ENCODE data around the gene ABRACL. TPM values are rescaled to one million over a fixed set of nuclear protein-coding genes. Genes with fewer than 3 reads are reported as not detected.

Gene ABRACL
- total and polyA plus RNA-seq, 2 experiments from 2014 or later, result 81.8 to 110 TPM

DNA sequence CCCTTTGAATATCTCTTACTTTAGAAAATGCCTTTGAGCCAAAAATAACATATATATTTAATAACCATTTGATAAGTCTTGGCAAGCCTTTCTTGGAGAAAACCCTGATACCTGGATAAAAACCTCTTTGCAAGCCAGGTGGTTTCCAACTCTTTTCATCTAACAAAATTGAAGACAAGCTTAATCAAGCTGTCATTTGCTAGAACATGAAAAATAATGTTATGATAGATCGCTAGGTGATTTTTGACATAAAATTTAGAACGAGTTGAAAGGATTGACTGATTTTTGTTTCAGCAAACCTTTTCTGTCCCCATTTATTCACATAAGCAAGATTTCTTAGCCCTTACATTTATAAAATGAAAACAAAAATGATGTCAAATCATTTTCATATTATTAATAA lies 44.6 kb downstream of the ABRACL start:
- Histone ChIP-seq H2AFZ (no peak overlapping the region), H4K20me1 (ENCODE audit: insufficient read depth, poor library complexity, severe bottlenecking) (no peaks in the 10 kb centered on the region), H3K79me2 (no peaks in the 10 kb centered on the region), H3K36me3 (replicated peaks; ENCODE audit: insufficient read depth, low read depth) (no peaks in the 10 kb centered on the region), H3K4me2 (no peak overlapping the region), H3K27ac (no peak overlapping the region), H3K9me2 (replicated peaks; ENCODE audit: insufficient read depth) (no peaks in the 10 kb centered on the region), H3K27me3 (no peaks in the 10 kb centered on the region), H3K4me1 (ENCODE audit: insufficient read depth) (no peaks in the 10 kb centered on the region), H3K4me3 (no peak overlapping the region), H3K9me3 (ENCODE audit: low read depth) (no peaks in the 10 kb centered on the region)
- DNase-seq (ENCODE audit: low spot score), result no peak
- no peak for TF ChIP-seq EZH2 (IDR thresholded peaks at IDR 0.05; ENCODE audit: borderline replicate concordance)
- TF ChIP-seq, protein P1, sequence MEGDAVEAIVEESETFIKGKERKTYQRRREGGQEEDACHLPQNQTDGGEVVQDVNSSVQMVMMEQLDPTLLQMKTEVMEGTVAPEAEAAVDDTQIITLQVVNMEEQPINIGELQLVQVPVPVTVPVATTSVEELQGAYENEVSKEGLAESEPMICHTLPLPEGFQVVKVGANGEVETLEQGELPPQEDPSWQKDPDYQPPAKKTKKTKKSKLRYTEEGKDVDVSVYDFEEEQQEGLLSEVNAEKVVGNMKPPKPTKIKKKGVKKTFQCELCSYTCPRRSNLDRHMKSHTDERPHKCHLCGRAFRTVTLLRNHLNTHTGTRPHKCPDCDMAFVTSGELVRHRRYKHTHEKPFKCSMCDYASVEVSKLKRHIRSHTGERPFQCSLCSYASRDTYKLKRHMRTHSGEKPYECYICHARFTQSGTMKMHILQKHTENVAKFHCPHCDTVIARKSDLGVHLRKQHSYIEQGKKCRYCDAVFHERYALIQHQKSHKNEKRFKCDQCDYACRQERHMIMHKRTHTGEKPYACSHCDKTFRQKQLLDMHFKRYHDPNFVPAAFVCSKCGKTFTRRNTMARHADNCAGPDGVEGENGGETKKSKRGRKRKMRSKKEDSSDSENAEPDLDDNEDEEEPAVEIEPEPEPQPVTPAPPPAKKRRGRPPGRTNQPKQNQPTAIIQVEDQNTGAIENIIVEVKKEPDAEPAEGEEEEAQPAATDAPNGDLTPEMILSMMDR (IDR thresholded peaks at IDR 0.05; ENCODE audit: poor library complexity), result no peak
- no peak for TF ChIP-seq EZH2phosphoT487 (IDR thresholded peaks at IDR 0.05; ENCODE audit: low read depth, severe bottlenecking, unreplicated experiment)
- 91% methylated on average over 2 of the region's 2 CpGs for WGBS (ENCODE audit: low lambda C conversion rate, missing lambda C conversion rate)

DNA sequence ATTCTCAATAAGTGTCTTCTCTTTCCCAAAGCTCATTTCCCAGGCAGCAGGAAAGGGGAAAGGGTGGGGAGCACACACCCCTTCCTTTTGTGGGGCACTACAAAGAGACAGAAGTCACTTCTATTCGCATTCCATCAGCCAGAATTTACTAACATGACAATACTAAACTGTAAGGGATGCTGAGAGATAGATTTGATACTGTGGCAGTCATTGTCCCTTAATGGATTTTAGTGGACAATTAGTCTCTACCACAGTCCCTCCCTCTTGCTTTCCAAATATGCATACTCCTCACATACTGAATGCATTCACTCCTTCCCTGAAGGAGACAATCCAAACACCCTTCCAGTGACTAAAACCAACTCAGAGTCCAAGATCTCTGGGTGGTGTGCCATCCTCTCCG lies 50.5 kb downstream of the ABRACL start:
- H4K20me1 ChIP-seq (ENCODE audit: insufficient read depth, poor library complexity, severe bottlenecking), result no peaks in the 10 kb centered on the region
- H3K79me2 ChIP-seq, result no peaks in the 10 kb centered on the region
- WGBS (ENCODE audit: low lambda C conversion rate, missing lambda C conversion rate), result 87% methylated on average over 2 of the region's 2 CpGs
- no peak overlapping the region for H2AFZ ChIP-seq
- no peaks in the 10 kb centered on the region for H3K9me3 ChIP-seq (ENCODE audit: low read depth)
- H3K36me3 ChIP-seq (replicated peaks; ENCODE audit: insufficient read depth, low read depth), result no peaks in the 10 kb centered on the region
- no peaks in the 10 kb centered on the region for H3K4me1 ChIP-seq (ENCODE audit: insufficient read depth)
- H3K9me2 ChIP-seq (replicated peaks; ENCODE audit: insufficient read depth), result no peaks in the 10 kb centered on the region
- H3K4me2 ChIP-seq, result no peak overlapping the region
- H3K4me3 ChIP-seq, result no peak overlapping the region
- H3K27ac ChIP-seq, result no peak overlapping the region
- TF ChIP-seq EZH2phosphoT487 (IDR thresholded peaks at IDR 0.05; ENCODE audit: low read depth, severe bottlenecking, unreplicated experiment) (no peak), EZH2 (IDR thresholded peaks at IDR 0.05; ENCODE audit: borderline replicate concordance) (no peak)
- TF ChIP-seq, protein P1 (IDR thresholded peaks at IDR 0.05; ENCODE audit: poor library complexity), result no peak
- H3K27me3 ChIP-seq, result no peaks in the 10 kb centered on the region
- DNase-seq (ENCODE audit: low spot score), result no peak

DNA sequence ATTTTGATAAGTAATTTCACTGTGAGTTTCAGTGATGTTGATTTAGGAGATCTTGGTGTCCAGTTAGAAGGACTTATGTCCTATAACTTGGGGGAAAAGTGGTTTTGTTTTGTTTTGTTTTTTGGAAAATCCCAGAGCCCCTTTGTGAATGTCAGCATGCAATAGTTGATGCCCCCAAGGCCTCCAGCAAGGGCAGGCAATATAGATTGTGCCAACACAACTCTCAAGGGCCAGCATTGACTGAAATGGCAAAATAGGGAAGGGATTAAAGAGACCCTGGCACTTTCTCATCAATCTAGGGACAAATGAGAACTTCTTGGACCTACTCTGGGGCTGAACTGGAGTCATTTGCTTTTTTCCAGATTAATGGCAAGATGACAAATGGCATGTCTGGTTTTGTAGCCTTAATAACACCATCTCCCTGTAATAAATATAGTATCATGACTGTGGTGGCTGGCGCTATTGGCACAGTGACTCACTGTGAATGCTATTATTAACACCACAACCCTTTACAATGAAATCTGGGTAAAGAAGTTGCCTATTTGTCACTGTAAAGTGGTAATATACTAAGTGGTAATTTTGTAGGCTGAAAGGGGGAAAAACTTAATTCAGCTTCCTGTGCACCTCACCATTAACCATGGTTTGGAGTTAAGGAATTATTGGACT lies 51.8 kb downstream of the ABRACL start:
- Histone ChIP-seq H3K79me2 (no peaks in the 10 kb centered on the region), H3K27ac (no peak overlapping the region), H4K20me1 (ENCODE audit: insufficient read depth, poor library complexity, severe bottlenecking) (no peaks in the 10 kb centered on the region), H2AFZ (no peak overlapping the region), H3K4me2 (no peak overlapping the region), H3K9me2 (replicated peaks; ENCODE audit: insufficient read depth) (no peaks in the 10 kb centered on the region), H3K9me3 (ENCODE audit: low read depth) (no peaks in the 10 kb centered on the region), H3K4me1 (ENCODE audit: insufficient read depth) (no peaks in the 10 kb centered on the region), H3K4me3 (no peak overlapping the region), H3K36me3 (replicated peaks; ENCODE audit: insufficient read depth, low read depth) (no peaks in the 10 kb centered on the region), H3K27me3 (no peaks in the 10 kb centered on the region)
- TF ChIP-seq EZH2phosphoT487 (IDR thresholded peaks at IDR 0.05; ENCODE audit: low read depth, severe bottlenecking, unreplicated experiment) (no peak), EZH2 (IDR thresholded peaks at IDR 0.05; ENCODE audit: borderline replicate concordance) (no peak)
- TF ChIP-seq, protein P1 (IDR thresholded peaks at IDR 0.05; ENCODE audit: poor library complexity), result no peak
- 100% methylated on average over 1 of the region's 1 CpG for WGBS (ENCODE audit: low lambda C conversion rate, missing lambda C conversion rate)
- no peak for DNase-seq (ENCODE audit: low spot score)
